ENCODE results near the gene APOA4. TPM values are rescaled to one million over a fixed set of nuclear protein-coding genes. Genes with fewer than 3 reads are reported as not detected.
A peak's percentile ranks its signal among the peaks of the same experiment; 100 is the strongest.

APOA4 gene
- polyA plus RNA-seq, 2 of the 4 experiments (the other 2 are of a cell fraction) = not detected

GRCh38 chr11:116791002-116791812, 31.9 kb downstream of the APOA4 start:
- TF ChIP-seq RAD21 (conservative IDR thresholded peaks at IDR 0.05 in 1 of 2, IDR thresholded peaks at IDR 0.05 in 1 of 2) = peak; percentile 64 to 69
- TF ChIP-seq CHD2 (IDR thresholded peaks at IDR 0.05; ENCODE audit: low read length, partially characterized antibody) = no peak
- TF ChIP-seq FOSL2 (IDR thresholded peaks at IDR 0.05) = no peak
- no peak for TF ChIP-seq FOSL2 (CRISPR knock-in tag; IDR thresholded peaks at IDR 0.05)
- peak; percentile 69 for TF ChIP-seq CTCF (IDR thresholded peaks at IDR 0.05)
- TF ChIP-seq SMC3 (IDR thresholded peaks at IDR 0.05) = peak; percentile 74
- WGBS (ENCODE audit: missing lambda C conversion rate) = 42% methylated on average over 7 of the region's 31 CpGs
- H3K9me3 ChIP-seq = no peaks in the 10 kb centered on the region
- H3K4me1 ChIP-seq = peaks cover 10% of the 10 kb centered on the region; the same call in 1 of the 3 replicates
- FAIRE-seq = no peak
- ChIA-PET CTCF (interaction anchor here (0.5 to 8.8 kb wide), 38 partner anchors 8 to 439 kb away, joined by 3 to 114 read pairs (median 4); partner anchors contain the start of genes APOA1, APOC3 and PAFAH1B2), POLR2A (interaction anchor here (0.6 to 2.2 kb wide), 3 partner anchors 45 to 441 kb away, joined by 3 to 10 read pairs (median 3); partner anchors contain the start of genes PCSK7 and RNF214)
- H3K4me3 ChIP-seq = no peak overlapping the region
- DNase-seq (ENCODE audit: low read depth in 1 of 2, low spot score in 1 of 2) = peak; percentile 49 to 79
- peak overlapping the region; percentile 73 for H3K4me2 ChIP-seq
- H3K27ac ChIP-seq = peak overlapping the region; percentile 26 to 66; a peak in 2 of 6 replicates
- ATAC-seq = peak; percentile 68 to 85

- ATAC-seq (no peak), FAIRE-seq (no peak), DNase-seq (ENCODE audit: low read depth in 1 of 2, low spot score in 1 of 2) (no peak)
- no peak overlapping the region for H3K4me3 ChIP-seq
- CTCF ChIA-PET = interaction anchor here (0.7 to 8.8 kb wide), 37 partner anchors 8 to 440 kb away, joined by 3 to 114 read pairs (median 4); partner anchors contain the start of genes APOA1, APOC3 and PAFAH1B2
- no peaks in the 10 kb centered on the region for H3K9me3 ChIP-seq
- WGBS (ENCODE audit: missing lambda C conversion rate) = 90% methylated on average over 20 of the region's 53 CpGs
- no peak overlapping the region for H3K27ac ChIP-seq
- no peak for TF ChIP-seq KDM1A (IDR thresholded peaks at IDR 0.05; ENCODE audit: low read depth)
- TF ChIP-seq HMGXB4 (CRISPR knock-in tag; IDR thresholded peaks at IDR 0.05; ENCODE audit: borderline replicate concordance) = no peak
- no peak for TF ChIP-seq TFCP2L1 (CRISPR knock-in tag; IDR thresholded peaks at IDR 0.05)
- TF ChIP-seq FOSB (CRISPR knock-in tag; IDR thresholded peaks at IDR 0.05) = no peak
- no peak for TF ChIP-seq EP300 (IDR thresholded peaks at IDR 0.05)
- no peak for TF ChIP-seq PHF8 (IDR thresholded peaks at IDR 0.05; ENCODE audit: borderline replicate concordance, low read depth)
- TF ChIP-seq NR3C1 (IDR thresholded peaks at IDR 0.05) = no peak
- no peak for TF ChIP-seq ELK1 (IDR thresholded peaks at IDR 0.05; ENCODE audit: low read depth, low read length)
- no peak for TF ChIP-seq HOXB5 (CRISPR knock-in tag; IDR thresholded peaks at IDR 0.05)
- TF ChIP-seq FOXS1 (CRISPR knock-in tag; IDR thresholded peaks at IDR 0.05) = no peak
- TF ChIP-seq RNF2 (IDR thresholded peaks at IDR 0.05; ENCODE audit: borderline replicate concordance, low read depth) = no peak
- no peak for TF ChIP-seq FOSL2 (IDR thresholded peaks at IDR 0.05)
- no peak for TF ChIP-seq FOSL2 (CRISPR knock-in tag; IDR thresholded peaks at IDR 0.05)
- no peak for TF ChIP-seq HDAC2 (IDR thresholded peaks at IDR 0.05)
- no peak for TF ChIP-seq MAZ (IDR thresholded peaks at IDR 0.05; ENCODE audit: borderline replicate concordance, low read depth, low read length)
- peaks cover 10% of the 10 kb centered on the region; the same call in 1 of the 3 replicates for H3K4me1 ChIP-seq
- POLR2A ChIA-PET = interaction anchor here (1.5 to 2.2 kb wide), 2 partner anchors 45 to 442 kb away, joined by 3 to 10 read pairs; partner anchors contain the start of genes PCSK7 and RNF214
- H3K4me2 ChIP-seq = no peak overlapping the region; the same call in 2 of the 3 replicates
Observed at GRCh38 chr11:116790167-116791001, 32.7 kb downstream of the APOA4 start.
